ENCODE results near the gene POLR2E. TPM values are rescaled to one million over a fixed set of nuclear protein-coding genes. Genes with fewer than 3 reads are reported as not detected.

Gene POLR2E
- total RNA-seq, 1 experiment from 2014 or later: 281 TPM

DNA sequence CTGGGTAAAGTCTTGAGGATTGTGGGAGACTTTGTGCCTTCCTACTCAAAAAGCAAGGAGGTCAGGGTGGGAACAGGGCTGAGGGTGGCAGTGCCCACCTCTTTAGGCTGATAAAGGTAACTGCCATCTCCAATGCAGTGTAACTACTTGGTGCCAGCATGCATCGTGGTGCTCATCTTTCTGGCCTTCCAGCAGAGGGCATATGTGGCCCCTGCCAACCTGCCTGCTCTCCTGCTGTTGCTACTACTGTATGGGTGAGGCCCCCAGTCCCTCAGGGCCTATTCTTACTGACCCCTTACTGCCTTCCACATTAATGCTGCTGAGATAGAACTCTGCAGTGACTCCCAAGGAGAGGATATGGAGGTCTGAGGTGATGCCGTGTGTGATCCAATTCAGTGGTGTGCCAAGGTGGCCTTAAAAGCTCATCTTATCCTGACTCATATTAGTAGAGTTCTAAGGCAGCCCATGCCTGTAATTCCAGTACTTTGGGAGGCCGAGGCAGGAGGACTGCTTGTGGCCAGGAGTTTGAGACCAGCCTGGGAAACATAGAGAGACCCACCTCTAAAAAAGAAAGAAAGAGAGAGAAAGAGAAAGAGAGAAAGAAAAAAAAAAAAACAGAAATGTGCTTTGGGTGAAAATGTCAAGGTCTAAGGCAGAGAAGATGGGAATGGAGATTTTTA, 37.9 kb downstream of the POLR2E start:
- no peaks in the 10 kb centered on the region for H3K9me3 ChIP-seq (ENCODE audit: control insufficient read depth in 1 of 2, insufficient read depth in 1 of 2, low read depth in 1 of 2, low read length in 2 of 2)
- no peak for TF ChIP-seq SRF (IDR thresholded peaks at IDR 0.05; ENCODE audit: low read depth)
- TF ChIP-seq SP1 (IDR thresholded peaks at IDR 0.05; ENCODE audit: low read depth): no peak
- TF ChIP-seq ELF1 (IDR thresholded peaks at IDR 0.05; ENCODE audit: borderline replicate concordance, low read depth): no peak
- TF ChIP-seq, protein P1, sequence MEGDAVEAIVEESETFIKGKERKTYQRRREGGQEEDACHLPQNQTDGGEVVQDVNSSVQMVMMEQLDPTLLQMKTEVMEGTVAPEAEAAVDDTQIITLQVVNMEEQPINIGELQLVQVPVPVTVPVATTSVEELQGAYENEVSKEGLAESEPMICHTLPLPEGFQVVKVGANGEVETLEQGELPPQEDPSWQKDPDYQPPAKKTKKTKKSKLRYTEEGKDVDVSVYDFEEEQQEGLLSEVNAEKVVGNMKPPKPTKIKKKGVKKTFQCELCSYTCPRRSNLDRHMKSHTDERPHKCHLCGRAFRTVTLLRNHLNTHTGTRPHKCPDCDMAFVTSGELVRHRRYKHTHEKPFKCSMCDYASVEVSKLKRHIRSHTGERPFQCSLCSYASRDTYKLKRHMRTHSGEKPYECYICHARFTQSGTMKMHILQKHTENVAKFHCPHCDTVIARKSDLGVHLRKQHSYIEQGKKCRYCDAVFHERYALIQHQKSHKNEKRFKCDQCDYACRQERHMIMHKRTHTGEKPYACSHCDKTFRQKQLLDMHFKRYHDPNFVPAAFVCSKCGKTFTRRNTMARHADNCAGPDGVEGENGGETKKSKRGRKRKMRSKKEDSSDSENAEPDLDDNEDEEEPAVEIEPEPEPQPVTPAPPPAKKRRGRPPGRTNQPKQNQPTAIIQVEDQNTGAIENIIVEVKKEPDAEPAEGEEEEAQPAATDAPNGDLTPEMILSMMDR (IDR thresholded peaks at IDR 0.05 in 2 of 3, conservative IDR thresholded peaks at IDR 0.05 in 1 of 3; ENCODE audit: borderline replicate concordance in 1 of 3, insufficient read depth in 1 of 3, low read depth in 2 of 3, low read length in 2 of 3): peak in 2 of 3 experiments; percentile 50 to 54; a peak in 5 of 6 replicates
- ChIA-PET CTCF (no interaction called here), RAD21 (ENCODE audit: low non-redundant PET in 1 of 2, low total read pairs in 2 of 2, uncharacterized antibody in 2 of 2, unreplicated experiment in 2 of 2) (interaction anchor here (0.6 to 0.8 kb wide), 2 partner anchors 31 to 379 kb away, joined by 3 to 5 read pairs; no protein-coding TSS in a partner anchor), POLR2A (no interaction called here)
- H3K27ac ChIP-seq (ENCODE audit: low read depth, low read length): 0 out of 2 replicates have a peak overlapping the region, but pooled peaks have one; percentile 16
- no peak overlapping the region for H3K4me2 ChIP-seq (ENCODE audit: low read length)
- no peaks in the 10 kb centered on the region for H3K27me3 ChIP-seq (ENCODE audit: insufficient read depth, low read length)
- no peaks in the 10 kb centered on the region for H3K79me2 ChIP-seq (ENCODE audit: insufficient read depth, low read length)
- intact Hi-C loops (cut with micrococcal nuclease): no loop called here
- no peaks in the 10 kb centered on the region for H4K20me1 ChIP-seq (ENCODE audit: insufficient read depth)
- ATAC-seq (peak; percentile 81), DNase-seq (ENCODE audit: low read depth, low spot score) (no peak)
- no peaks in the 10 kb centered on the region for H3K9me2 ChIP-seq (ENCODE audit: insufficient read depth)
- no peak overlapping the region for H3K9ac ChIP-seq (ENCODE audit: low read length)
- BruUV-seq (replicated peaks): no TSS peak
- H3K4me3 ChIP-seq (replicated peaks in 1 of 2; ENCODE audit: low read depth in 1 of 2, low read length in 2 of 2): no peak overlapping the region
- H3K36me3 ChIP-seq (ENCODE audit: control insufficient read depth in 1 of 2, insufficient read depth in 2 of 2, low read length in 2 of 2): peaks cover 2 to 4% of the 10 kb centered on the region in 2 experiments; a peak in 3 of 4 replicates
- peaks cover under 1 to 7% of the 10 kb centered on the region in 2 experiments; a peak in 2 of 4 replicates for H3K4me1 ChIP-seq (ENCODE audit: control insufficient read depth in 1 of 2, insufficient read depth in 2 of 2, low read length in 2 of 2)
- H2AFZ ChIP-seq (ENCODE audit: low read depth, low read length, poor library complexity, severe bottlenecking): no peak overlapping the region

DNA sequence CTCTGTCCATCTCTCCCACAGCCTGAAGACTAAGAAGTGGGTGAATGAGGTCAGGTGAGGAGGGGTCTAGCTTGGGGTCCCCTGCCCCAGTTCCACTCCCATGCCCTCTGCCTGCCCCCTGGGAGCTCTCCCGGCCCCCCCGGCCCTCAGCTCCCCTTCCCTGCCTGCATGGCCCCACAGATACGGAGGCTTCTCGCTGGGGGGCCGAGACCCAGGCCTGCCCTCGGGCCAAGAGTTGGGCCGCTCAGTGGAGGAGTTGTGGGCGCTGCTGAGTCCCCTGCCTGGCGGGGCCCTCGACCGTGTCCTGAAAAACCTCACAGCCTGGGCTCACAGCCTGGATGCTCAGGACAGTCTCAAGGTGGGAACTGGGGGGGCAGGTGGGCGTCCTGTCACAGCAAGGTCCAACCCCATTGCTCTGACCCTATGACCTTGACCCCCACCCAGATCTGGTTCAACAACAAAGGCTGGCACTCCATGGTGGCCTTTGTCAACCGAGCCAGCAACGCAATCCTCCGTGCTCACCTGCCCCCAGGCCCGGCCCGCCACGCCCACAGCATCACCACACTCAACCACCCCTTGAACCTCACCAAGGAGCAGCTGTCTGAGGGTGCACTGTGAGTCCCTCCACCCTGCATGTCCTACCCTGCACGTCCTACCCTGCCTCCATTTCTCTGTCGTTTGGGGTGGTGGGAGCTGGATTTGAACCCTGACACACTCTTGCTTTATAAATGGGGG, 39.1 kb downstream of the POLR2E start:
- POLR2A ChIA-PET: interaction anchor here (1.6 kb wide), 1 partner anchor 8 kb away, joined by 4 read pairs; no protein-coding TSS in a partner anchor
- DNase-seq (ENCODE audit: low read depth, low spot score): no peak
- RAD21 ChIA-PET (ENCODE audit: low non-redundant PET in 1 of 2, low total read pairs in 2 of 2, uncharacterized antibody in 2 of 2, unreplicated experiment in 2 of 2): no interaction called here
- H2AFZ ChIP-seq (ENCODE audit: low read depth, low read length, poor library complexity, severe bottlenecking): no peak overlapping the region
- peaks cover 0 to 13% of the 10 kb centered on the region in 2 experiments; a peak in 3 of 4 replicates for H3K4me1 ChIP-seq (ENCODE audit: control insufficient read depth in 1 of 2, insufficient read depth in 2 of 2, low read length in 2 of 2)
- no peaks in the 10 kb centered on the region for H4K20me1 ChIP-seq (ENCODE audit: insufficient read depth)
- no peaks in the 10 kb centered on the region for H3K27me3 ChIP-seq (ENCODE audit: insufficient read depth, low read length)
- H3K36me3 ChIP-seq (ENCODE audit: control insufficient read depth in 1 of 2, insufficient read depth in 2 of 2, low read length in 2 of 2): peaks cover 2 to 4% of the 10 kb centered on the region in 2 experiments; a peak in 3 of 4 replicates
- H3K9me2 ChIP-seq (ENCODE audit: insufficient read depth): no peaks in the 10 kb centered on the region
- no peaks in the 10 kb centered on the region for H3K79me2 ChIP-seq (ENCODE audit: insufficient read depth, low read length)
- no peak overlapping the region for H3K4me3 ChIP-seq (replicated peaks in 1 of 2; ENCODE audit: low read depth in 1 of 2, low read length in 2 of 2)
- intact Hi-C loops (cut with micrococcal nuclease): no loop called here
- no peak for ATAC-seq
- no peak overlapping the region for H3K27ac ChIP-seq (ENCODE audit: low read depth, low read length)
- no peak overlapping the region for H3K4me2 ChIP-seq (ENCODE audit: low read length)
- no peak for TF ChIP-seq ELF1 (IDR thresholded peaks at IDR 0.05; ENCODE audit: borderline replicate concordance, low read depth)
- TF ChIP-seq SRF (IDR thresholded peaks at IDR 0.05; ENCODE audit: low read depth): no peak
- no peak for TF ChIP-seq EZH2phosphoT487 (IDR thresholded peaks at IDR 0.05; ENCODE audit: borderline replicate concordance)
- no peaks in the 10 kb centered on the region for H3K9me3 ChIP-seq (ENCODE audit: control insufficient read depth in 1 of 2, insufficient read depth in 1 of 2, low read depth in 1 of 2, low read length in 2 of 2)
- BruUV-seq (replicated peaks): no TSS peak
- CTCF ChIA-PET: no interaction called here
- H3K9ac ChIP-seq (ENCODE audit: low read length): no peak overlapping the region
